GM12872 (cell line): ENCODE results near the gene SUV39H1.

Experiments used
- CTCF ChIP-seq: IDR thresholded peaks from 3 replicates; pipeline ENCODE4 v1.5.1; 2011; ENCODE audit warnings: low read depth, mild to moderate bottlenecking, low read length, moderate library complexity; ENCODE audit not compliant: insufficient read depth

SUV39H1 gene

GRCh38 chrX:48715876-48716502 lies 19.5 kb downstream of the SUV39H1 start:
- TF ChIP-seq CTCF = no peak

GRCh38 chrX:48719958-48720357 lies 23.4 kb downstream of the SUV39H1 start:
- no peak for TF ChIP-seq CTCF

GRCh38 chrX:48720577-48721250 lies 24.2 kb downstream of the SUV39H1 start:
- TF ChIP-seq CTCF = no peak

DNA sequence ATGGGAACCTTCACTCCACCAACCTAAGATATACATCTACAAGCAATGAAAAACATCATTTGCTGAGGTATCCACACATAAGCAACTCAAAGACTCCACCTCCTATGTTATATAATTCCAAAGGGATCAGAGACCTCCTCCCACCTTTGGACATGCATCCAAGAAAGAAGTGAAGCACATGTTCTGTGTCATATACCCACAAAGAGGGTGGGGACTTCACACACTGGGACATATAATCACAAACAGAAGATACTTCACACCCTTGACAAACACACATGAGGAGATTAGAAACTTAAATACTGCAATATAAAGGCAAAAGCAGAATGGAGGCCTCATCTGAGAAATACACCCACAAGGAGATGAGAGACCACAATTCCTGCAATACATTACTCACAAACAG lies 25.4 kb downstream of the SUV39H1 start:
- TF ChIP-seq CTCF = no peak

GRCh38 chrX:48726596-48726995 lies 30.1 kb downstream of the SUV39H1 start:
- TF ChIP-seq CTCF = no peak

- TF ChIP-seq CTCF = no peak
Observed at GRCh38 chrX:48728653-48729052, 32.1 kb downstream of the SUV39H1 start.

DNA sequence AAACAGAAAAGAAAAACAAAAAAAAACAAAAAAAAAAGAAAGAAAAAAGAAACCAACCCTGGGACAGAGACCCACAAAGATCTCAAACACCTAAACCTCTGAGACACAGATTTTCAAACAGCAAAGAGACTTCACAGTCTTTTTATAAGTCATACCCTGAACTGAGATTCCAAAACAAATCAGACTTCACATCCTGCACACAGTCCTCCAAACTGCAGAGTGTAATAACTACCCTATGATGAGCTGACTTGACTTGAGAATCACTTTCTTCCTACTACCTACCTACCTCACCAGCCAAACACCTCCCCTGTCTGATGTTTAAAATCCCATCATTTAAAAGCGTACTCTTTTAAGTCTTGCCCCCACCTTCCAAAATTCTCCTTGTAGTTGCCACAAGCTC lies 39.8 kb downstream of the SUV39H1 start:
- no peak for TF ChIP-seq CTCF

DNA sequence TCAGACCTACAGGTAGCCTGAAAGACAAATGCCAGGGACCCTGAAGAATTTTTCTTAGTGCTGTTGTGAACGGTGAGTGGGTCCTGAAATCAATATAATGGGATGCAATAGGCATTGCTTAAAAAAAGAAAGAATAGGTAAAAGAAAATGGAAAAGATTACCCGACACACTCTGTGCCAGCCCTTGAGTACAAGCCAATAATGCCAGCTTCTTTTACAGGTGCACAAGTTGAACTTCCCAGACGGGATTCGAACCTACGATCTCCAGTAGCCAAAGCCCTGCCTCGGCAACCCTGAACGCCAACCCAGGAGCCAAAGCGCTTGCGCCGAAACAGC lies 40.3 kb downstream of the SUV39H1 start:
- no peak for TF ChIP-seq CTCF
